HFFc6 (cell line): Measurements from ENCODE around the gene MAML1. TPM values are rescaled to one million over a fixed set of nuclear protein-coding genes. Genes with fewer than 3 reads are reported as not detected.

Experiments used
- DNase-seq: peaks from one replicate; pipeline ENCODE4 v3.0.0-alpha.2; 2018
- H3K27ac Mint-ChIP-seq: 2 replicates; pipeline ENCODE4 v1.8.0; 2020; ENCODE audit warnings: mild to moderate bottlenecking, mixed read lengths
- H3K27me3 Mint-ChIP-seq: 2 replicates; pipeline ENCODE4 v1.8.0; 2021; ENCODE audit warnings: mild to moderate bottlenecking, moderate library complexity, mixed read lengths; ENCODE audit not compliant: insufficient read depth
- H3K36me3 Mint-ChIP-seq: 2 replicates; pipeline ENCODE4 v1.8.0; 2021; ENCODE audit warnings: low read depth, mixed read lengths
- H3K4me1 Mint-ChIP-seq: 2 replicates; pipeline ENCODE4 v1.8.0; 2020; ENCODE audit warnings: low read depth, mixed read lengths
- H3K4me3 Mint-ChIP-seq: 2 replicates; pipeline ENCODE4 v1.8.0; 2020; ENCODE audit warnings: mild to moderate bottlenecking, moderate library complexity, mixed read lengths
- H3K9me3 Mint-ChIP-seq: 2 replicates; pipeline ENCODE4 v1.8.0; 2020; ENCODE audit warnings: mild to moderate bottlenecking, mixed read lengths
- total RNA-seq, 6 experiments: library from RNA; stranded (reverse); fragmentation: NEBNext Ultra II Directional; extraction: Animal tissue kit (Norgen Biotek cat#: 25700); gene quantifications; 2 replicates in 1 of 6; 3 replicates in 5 of 6; pipeline ENCODE4 v1.2.3, GENCODE V29; 2021
- TF ChIP-seq, protein P1 (sequence below): fragments of 200-600 bp; sonication (generic); IDR thresholded peaks from 2 replicates; pipeline ENCODE4 v1.5.0; 2021; ENCODE audit warnings: antibody characterized with exemption, mild to moderate bottlenecking

MAML1 gene
- total RNA-seq, 6 experiments from 2014 or later = 14.9 to 17.7 (median 16.5) TPM

DNA sequence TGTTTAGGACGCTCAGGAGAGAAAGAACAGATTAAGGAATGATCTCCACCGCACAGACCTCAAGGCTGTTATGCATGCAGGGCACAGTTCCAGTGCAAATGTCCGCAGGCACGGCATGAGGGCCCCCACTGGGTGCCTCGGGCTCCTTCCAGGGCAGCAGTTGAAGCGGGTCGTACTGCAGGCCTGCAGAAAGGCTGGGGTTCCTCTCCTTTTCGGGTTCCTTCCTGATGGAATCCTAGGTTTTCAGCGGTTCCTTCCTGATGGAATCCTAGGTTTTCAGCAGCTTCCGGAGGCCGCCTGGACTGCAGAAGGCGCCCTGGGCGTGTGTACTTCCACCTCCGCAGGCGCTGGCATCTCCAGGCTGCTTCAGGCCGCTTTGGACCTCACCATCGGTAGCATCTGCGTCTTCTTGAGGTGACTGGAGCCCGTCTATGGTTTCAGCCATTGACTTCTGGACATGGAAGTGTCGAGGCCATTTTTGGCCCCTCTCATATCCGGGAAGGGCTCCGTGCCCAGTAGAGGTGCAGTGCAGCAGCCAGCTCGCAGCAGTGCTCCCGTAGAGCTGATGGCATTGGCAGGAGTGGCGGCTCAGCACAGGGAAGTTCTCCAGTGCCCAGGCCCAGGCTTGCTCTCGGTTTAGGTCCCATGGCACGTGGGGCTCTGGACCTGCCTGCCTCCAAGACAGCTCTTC is 79.7 kb downstream of the MAML1 start:
- Mint-ChIP-seq H3K27me3 (peaks cover 3% of the 10 kb centered on the region; the same call in 1 of the 2 replicates), H3K27ac (no peak overlapping the region), H3K4me3 (no peak overlapping the region), H3K4me1 (no peaks in the 10 kb centered on the region), H3K36me3 (peaks cover 10% of the 10 kb centered on the region; the same call in 1 of the 2 replicates), H3K9me3 (no peaks in the 10 kb centered on the region)
- DNase-seq = no peak
- TF ChIP-seq, protein P1, sequence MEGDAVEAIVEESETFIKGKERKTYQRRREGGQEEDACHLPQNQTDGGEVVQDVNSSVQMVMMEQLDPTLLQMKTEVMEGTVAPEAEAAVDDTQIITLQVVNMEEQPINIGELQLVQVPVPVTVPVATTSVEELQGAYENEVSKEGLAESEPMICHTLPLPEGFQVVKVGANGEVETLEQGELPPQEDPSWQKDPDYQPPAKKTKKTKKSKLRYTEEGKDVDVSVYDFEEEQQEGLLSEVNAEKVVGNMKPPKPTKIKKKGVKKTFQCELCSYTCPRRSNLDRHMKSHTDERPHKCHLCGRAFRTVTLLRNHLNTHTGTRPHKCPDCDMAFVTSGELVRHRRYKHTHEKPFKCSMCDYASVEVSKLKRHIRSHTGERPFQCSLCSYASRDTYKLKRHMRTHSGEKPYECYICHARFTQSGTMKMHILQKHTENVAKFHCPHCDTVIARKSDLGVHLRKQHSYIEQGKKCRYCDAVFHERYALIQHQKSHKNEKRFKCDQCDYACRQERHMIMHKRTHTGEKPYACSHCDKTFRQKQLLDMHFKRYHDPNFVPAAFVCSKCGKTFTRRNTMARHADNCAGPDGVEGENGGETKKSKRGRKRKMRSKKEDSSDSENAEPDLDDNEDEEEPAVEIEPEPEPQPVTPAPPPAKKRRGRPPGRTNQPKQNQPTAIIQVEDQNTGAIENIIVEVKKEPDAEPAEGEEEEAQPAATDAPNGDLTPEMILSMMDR = no peak

- no peak for DNase-seq
- H3K4me1 Mint-ChIP-seq = peaks cover 4% of the 10 kb centered on the region
- H3K9me3 Mint-ChIP-seq = no peaks in the 10 kb centered on the region
- no peak overlapping the region for H3K4me3 Mint-ChIP-seq
- peaks cover 10% of the 10 kb centered on the region; the same call in 1 of the 2 replicates for H3K36me3 Mint-ChIP-seq
- no peak overlapping the region for H3K27ac Mint-ChIP-seq
- TF ChIP-seq, protein P1 = no peak
- H3K27me3 Mint-ChIP-seq = peaks cover 3% of the 10 kb centered on the region; the same call in 1 of the 2 replicates
Observed at GRCh38 chr5:179812997-179813607, 80.5 kb downstream of the MAML1 start.

DNA sequence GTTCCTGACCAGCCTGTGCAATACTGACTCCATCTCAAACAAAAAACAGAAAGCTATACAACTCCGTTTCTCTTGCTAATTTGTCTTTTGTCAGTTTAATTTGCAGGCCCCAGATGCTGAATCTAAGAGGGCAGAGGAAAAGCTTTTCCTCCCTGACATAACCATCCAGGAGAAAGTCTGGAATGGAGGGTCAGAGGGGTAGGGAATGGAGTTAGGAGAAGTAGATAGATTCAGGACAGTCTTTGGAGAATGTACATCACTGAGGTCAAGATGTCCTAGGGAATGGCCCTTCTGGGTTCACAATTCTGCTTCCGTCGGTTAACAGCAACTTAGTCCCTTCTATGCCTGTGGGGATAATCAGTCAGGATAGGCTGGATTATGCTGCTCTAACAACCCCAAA is 81.5 kb downstream of the MAML1 start:
- H3K4me3 Mint-ChIP-seq = no peak overlapping the region

DNA sequence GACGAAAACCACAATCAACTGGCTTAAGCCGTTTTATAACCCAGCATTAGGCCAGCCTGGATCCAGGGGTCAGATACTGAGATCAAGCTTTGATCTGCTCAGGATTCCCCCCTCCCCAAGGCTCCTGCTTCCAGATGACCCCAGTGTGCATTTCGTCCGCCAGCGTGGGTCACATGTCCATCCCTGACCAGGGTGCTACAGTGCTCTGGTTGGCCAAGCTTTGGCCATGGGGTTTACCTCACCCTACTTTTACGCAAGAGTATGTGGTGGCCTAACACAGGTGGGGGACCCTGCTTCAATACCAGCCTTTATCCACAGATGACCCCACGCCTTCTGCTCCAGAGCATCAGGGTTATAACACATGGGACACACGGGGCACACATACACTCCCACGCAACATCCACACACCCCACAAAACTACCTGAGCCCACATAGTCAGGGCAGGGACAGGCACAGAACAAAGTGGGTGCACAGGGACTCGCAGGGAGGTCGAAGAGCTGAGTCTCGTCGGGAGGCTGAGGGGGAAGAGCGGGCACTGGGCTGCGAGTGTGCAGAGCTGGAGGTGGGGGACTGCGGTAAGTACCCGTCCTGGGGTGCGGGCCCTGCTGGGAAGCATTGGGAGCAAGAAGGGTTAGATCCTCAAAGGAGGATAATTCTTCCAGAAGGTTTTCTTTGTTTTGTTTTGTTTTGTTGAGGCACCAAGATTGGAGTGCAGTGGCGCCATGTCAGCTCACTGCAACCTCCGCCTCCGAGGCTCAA is 83.0 kb downstream of the MAML1 start:
- no peaks in the 10 kb centered on the region for H3K9me3 Mint-ChIP-seq
- peaks cover 9% of the 10 kb centered on the region; the same call in 1 of the 2 replicates for H3K36me3 Mint-ChIP-seq
- TF ChIP-seq, protein P1 = no peak
- H3K4me1 Mint-ChIP-seq = peaks cover 21% of the 10 kb centered on the region
- no peak overlapping the region for H3K4me3 Mint-ChIP-seq
- no peak overlapping the region for H3K27ac Mint-ChIP-seq
- no peak for DNase-seq
- H3K27me3 Mint-ChIP-seq = peaks cover 3% of the 10 kb centered on the region; the same call in 1 of the 2 replicates

More for the DNA sequence above, 81.5 kb downstream of the MAML1 start:
- Mint-ChIP-seq H3K36me3 (peaks cover 10% of the 10 kb centered on the region; the same call in 1 of the 2 replicates), H3K27me3 (peaks cover 3% of the 10 kb centered on the region; the same call in 1 of the 2 replicates), H3K9me3 (no peaks in the 10 kb centered on the region), H3K27ac (no peak overlapping the region), H3K4me1 (peaks cover 12% of the 10 kb centered on the region)
- DNase-seq = no peak
- TF ChIP-seq, protein P1 = no peak

DNA sequence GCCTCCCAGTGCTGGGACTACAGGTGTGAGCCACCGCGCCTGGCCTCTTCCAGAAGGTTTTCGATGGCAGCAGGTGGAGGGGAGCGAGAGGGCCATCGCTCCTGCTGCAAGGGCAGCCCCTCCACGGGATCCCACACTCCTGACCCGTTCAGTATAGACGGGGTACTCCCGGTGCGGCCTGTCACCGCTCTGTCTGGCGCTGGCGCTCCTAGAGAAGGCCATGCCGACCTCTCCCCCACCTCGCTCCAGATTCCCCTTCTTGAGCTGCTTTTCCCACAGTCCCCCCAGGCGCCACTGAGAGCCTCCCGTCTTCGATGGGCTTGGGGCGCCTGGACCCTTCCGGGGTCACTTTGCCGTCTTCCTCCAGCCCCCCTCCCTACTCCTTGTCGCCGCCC is 83.8 kb downstream of the MAML1 start:
- no peak for DNase-seq
- peaks cover 7% of the 10 kb centered on the region; the same call in 1 of the 2 replicates for H3K36me3 Mint-ChIP-seq
- no peaks in the 10 kb centered on the region; the same call in 1 of the 2 replicates for H3K9me3 Mint-ChIP-seq

More for the DNA sequence above, 83.8 kb downstream of the MAML1 start:
- TF ChIP-seq, protein P1 = no peak
- Mint-ChIP-seq H3K27ac (no peak overlapping the region), H3K4me3 (no peak overlapping the region), H3K4me1 (peaks cover 21% of the 10 kb centered on the region), H3K27me3 (peaks cover 4% of the 10 kb centered on the region; the same call in 1 of the 2 replicates)
